DOHH2 (cell line): ENCODE results near the gene KIF23.
A peak's percentile ranks its signal among the peaks of the same experiment; 100 is the strongest.

Experiments used
- H3F3A ChIP-seq: fragments of 200-600 bp; sonication (generic), shearing (Covaris generic); 2 replicates; pipeline ENCODE4 v1.6.0; 2016; ENCODE audit warnings: antibody characterized with exemption, mild to moderate bottlenecking; ENCODE audit not compliant: control insufficient read depth, insufficient read depth
- H3K27ac ChIP-seq: fragments of 200-600 bp; sonication (generic); 2 replicates; pipeline ENCODE4 v1.5.1; 2014; ENCODE audit warnings: low read depth, mild to moderate bottlenecking, low read length, moderate library complexity
- H3K27me3 ChIP-seq: fragments of 200-600 bp; sonication (generic); 2 replicates; pipeline ENCODE4 v1.6.1; 2014; ENCODE audit warnings: mild to moderate bottlenecking, low read length, mixed read lengths; ENCODE audit not compliant: control insufficient read depth
- H3K36me3 ChIP-seq: fragments of 200-600 bp; sonication (generic); 2 replicates; pipeline ENCODE4 v1.6.1; 2014; ENCODE audit warnings: mild to moderate bottlenecking, low read length, moderate library complexity, mixed read lengths; ENCODE audit not compliant: control insufficient read depth
- H3K4me1 ChIP-seq: fragments of 200-600 bp; sonication (generic); 2 replicates; pipeline ENCODE4 v1.6.1; 2014; ENCODE audit warnings: mild to moderate bottlenecking, low read length, mixed read lengths; ENCODE audit not compliant: control insufficient read depth
- H3K4me2 ChIP-seq: fragments of 200-600 bp; sonication (generic); 2 replicates; pipeline ENCODE4 v1.6.0; 2014; ENCODE audit warnings: mild to moderate bottlenecking, low read length, moderate library complexity
- H3K4me3 ChIP-seq: fragments of 200-600 bp; sonication (generic); 2 replicates; pipeline ENCODE4 v1.5.1; 2014; ENCODE audit warnings: mild to moderate bottlenecking, low read length, mixed read lengths
- H3K79me2 ChIP-seq: fragments of 200-600 bp; sonication (generic); 2 replicates; pipeline ENCODE4 v1.6.1; 2014; ENCODE audit warnings: mild to moderate bottlenecking, low read length, mixed read lengths; ENCODE audit not compliant: control insufficient read depth
- H3K9me2 ChIP-seq: fragments of 200-600 bp; sonication (generic); replicated peaks from 2 replicates; pipeline ENCODE4 v1.6.1; 2014; ENCODE audit warnings: mild to moderate bottlenecking, low read length, mixed read lengths; ENCODE audit not compliant: control insufficient read depth
- H3K9me3 ChIP-seq: fragments of 200-600 bp; sonication (generic); 2 replicates; pipeline ENCODE4 v1.6.1; 2014; ENCODE audit warnings: antibody characterized with exemption, low read length, mixed read lengths; ENCODE audit not compliant: control insufficient read depth, insufficient read depth
- H4K20me1 ChIP-seq: fragments of 200-600 bp; sonication (generic); 2 replicates; pipeline ENCODE4 v1.6.0; 2014; ENCODE audit warnings: low read depth, mild to moderate bottlenecking, antibody characterized with exemption, low read length, moderate library complexity; ENCODE audit not compliant: control insufficient read depth, insufficient read depth
- EZH2phosphoT487 ChIP-seq: fragments of 200-600 bp; sonication (generic); IDR thresholded peaks from 2 replicates; pipeline ENCODE4 v1.6.1; 2017; ENCODE audit warnings: borderline replicate concordance, mild to moderate bottlenecking, antibody characterized with exemption, low read length, moderate library complexity, mixed read lengths
- TF ChIP-seq, protein P1 (sequence below): fragments of 200-600 bp; sonication (generic); IDR thresholded peaks from one replicate; pipeline ENCODE4 v1.5.1; 2014; ENCODE audit warnings: antibody characterized with exemption, mild to moderate bottlenecking, low read depth, low read length; ENCODE audit not compliant: poor library complexity, severe bottlenecking

The KIF23 gene

DNA sequence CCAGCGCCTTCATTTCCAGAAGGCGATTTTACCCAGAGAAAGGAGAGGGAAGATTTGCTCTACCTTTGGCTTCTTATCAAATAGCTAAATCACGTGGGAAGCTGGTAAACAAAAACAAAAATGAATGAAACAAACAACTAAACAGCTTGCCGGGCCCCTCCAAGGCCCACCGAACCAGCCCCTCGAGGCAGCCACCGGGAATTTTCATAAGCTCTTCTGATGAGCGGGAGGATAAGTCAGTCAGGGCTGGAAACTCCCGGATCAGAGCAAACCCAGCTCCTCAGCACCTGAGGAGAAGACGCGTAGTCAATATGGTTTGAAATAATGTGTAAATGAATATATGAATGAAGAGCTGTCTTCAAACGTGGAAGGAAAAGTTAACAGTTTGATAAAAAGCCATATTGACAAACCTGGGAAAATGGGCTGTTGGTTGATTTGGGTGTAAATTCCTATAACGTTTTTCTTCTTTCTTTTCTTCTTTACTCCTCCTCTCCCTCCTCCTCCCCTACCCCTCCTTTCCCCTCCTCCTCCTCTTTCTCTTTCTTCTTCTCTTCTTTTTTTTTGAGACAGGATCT, 49.1 kb downstream of the KIF23 start:
- TF ChIP-seq, protein P1, sequence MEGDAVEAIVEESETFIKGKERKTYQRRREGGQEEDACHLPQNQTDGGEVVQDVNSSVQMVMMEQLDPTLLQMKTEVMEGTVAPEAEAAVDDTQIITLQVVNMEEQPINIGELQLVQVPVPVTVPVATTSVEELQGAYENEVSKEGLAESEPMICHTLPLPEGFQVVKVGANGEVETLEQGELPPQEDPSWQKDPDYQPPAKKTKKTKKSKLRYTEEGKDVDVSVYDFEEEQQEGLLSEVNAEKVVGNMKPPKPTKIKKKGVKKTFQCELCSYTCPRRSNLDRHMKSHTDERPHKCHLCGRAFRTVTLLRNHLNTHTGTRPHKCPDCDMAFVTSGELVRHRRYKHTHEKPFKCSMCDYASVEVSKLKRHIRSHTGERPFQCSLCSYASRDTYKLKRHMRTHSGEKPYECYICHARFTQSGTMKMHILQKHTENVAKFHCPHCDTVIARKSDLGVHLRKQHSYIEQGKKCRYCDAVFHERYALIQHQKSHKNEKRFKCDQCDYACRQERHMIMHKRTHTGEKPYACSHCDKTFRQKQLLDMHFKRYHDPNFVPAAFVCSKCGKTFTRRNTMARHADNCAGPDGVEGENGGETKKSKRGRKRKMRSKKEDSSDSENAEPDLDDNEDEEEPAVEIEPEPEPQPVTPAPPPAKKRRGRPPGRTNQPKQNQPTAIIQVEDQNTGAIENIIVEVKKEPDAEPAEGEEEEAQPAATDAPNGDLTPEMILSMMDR, result no peak
- no peak for TF ChIP-seq EZH2phosphoT487
- H3K36me3 ChIP-seq, result no peaks in the 10 kb centered on the region
- no peak overlapping the region for H3K27ac ChIP-seq
- H3F3A ChIP-seq, result peaks cover 19% of the 10 kb centered on the region
- H3K4me2 ChIP-seq, result peak overlapping the region; percentile 89
- no peaks in the 10 kb centered on the region for H3K9me3 ChIP-seq
- no peaks in the 10 kb centered on the region for H4K20me1 ChIP-seq
- no peaks in the 10 kb centered on the region for H3K9me2 ChIP-seq
- peak overlapping the region; percentile 80 for H3K4me3 ChIP-seq
- no peaks in the 10 kb centered on the region for H3K79me2 ChIP-seq
- peaks cover 4% of the 10 kb centered on the region; the same call in 1 of the 2 replicates for H3K27me3 ChIP-seq
- peaks cover 14% of the 10 kb centered on the region for H3K4me1 ChIP-seq

DNA sequence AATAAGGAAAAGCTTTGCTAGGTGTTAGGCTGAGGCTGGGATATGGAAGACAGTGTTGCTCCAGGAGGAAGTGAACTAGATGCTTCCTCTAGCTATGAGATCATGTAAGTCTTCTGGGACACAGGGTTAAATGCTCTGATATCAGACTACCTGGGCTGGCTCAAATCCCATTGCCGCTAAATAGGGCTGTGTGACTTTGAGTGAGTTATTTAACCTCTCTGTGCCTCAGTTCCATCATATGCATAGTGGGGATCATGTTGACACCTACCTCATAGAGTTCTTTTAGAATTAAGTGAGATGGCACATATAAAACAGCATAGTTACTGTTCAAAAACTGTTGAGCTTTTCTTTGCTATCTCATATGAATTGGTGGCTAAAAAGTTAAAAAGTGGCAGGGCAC, 51.1 kb downstream of the KIF23 start:
- no peaks in the 10 kb centered on the region for H3K9me3 ChIP-seq
- no peaks in the 10 kb centered on the region for H4K20me1 ChIP-seq
- peaks cover 14% of the 10 kb centered on the region for H3K4me1 ChIP-seq
- peaks cover 4% of the 10 kb centered on the region for H3F3A ChIP-seq
- no peaks in the 10 kb centered on the region for H3K9me2 ChIP-seq
- no peak overlapping the region for H3K4me3 ChIP-seq
- TF ChIP-seq, protein P1, result no peak
- no peak for TF ChIP-seq EZH2phosphoT487
- H3K4me2 ChIP-seq, result no peak overlapping the region
- H3K27ac ChIP-seq, result no peak overlapping the region
- H3K79me2 ChIP-seq, result no peaks in the 10 kb centered on the region
- no peaks in the 10 kb centered on the region for H3K36me3 ChIP-seq
- peaks cover 7% of the 10 kb centered on the region for H3K27me3 ChIP-seq

DNA sequence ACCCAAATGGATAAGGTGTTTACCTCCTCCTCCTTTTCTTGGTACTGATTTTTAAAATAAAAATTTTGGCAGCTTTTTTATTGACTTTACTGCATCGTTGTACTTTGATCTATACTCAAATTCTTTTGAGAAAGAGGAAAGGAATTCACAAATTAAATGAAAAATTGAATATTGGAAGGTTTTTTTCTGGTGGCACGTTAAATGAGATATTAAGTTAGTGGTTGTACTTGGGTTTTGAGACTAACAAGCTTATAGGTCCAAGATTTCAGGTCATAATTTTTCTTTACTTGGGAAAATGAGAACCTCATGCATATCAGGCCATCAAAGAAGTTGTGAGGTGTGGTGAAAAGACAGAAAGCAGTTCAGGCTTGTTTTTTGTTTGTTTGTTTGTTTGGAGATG, 52.6 kb downstream of the KIF23 start:
- peaks cover 14% of the 10 kb centered on the region for H3K4me1 ChIP-seq
- TF ChIP-seq, protein P1, result no peak
- no peak for TF ChIP-seq EZH2phosphoT487
- no peaks in the 10 kb centered on the region for H3F3A ChIP-seq
- no peak overlapping the region for H3K27ac ChIP-seq
- H3K4me2 ChIP-seq, result no peak overlapping the region
- no peaks in the 10 kb centered on the region for H3K79me2 ChIP-seq
- H3K27me3 ChIP-seq, result peaks cover 7% of the 10 kb centered on the region
- no peaks in the 10 kb centered on the region for H4K20me1 ChIP-seq
- no peaks in the 10 kb centered on the region for H3K9me2 ChIP-seq
- no peaks in the 10 kb centered on the region for H3K36me3 ChIP-seq
- H3K9me3 ChIP-seq, result no peaks in the 10 kb centered on the region
- no peak overlapping the region for H3K4me3 ChIP-seq
